ENCODE results near the gene BCL3.

The BCL3 gene

DNA sequence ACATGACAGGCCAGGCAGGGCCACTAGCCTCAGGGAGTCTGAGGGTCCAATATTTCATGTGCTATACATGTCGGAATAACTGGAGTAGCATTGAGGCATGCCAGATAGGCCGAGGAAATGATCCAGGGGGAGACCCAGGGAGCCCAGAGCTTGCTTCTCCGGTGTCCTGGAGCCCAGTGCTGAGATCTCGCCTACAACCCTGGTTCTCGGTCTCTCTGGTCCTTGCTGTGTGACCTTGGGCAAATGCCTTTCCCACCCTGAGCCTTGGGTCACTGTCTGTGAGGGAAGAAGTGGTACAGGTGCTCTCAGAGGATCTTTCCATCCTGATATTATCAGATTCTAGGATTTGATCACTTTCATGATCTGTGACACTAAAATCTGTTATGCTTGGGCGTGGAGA lies 40.5 kb downstream of the BCL3 start:
- no peak for DNase-seq (ENCODE audit: low spot score)

DNA sequence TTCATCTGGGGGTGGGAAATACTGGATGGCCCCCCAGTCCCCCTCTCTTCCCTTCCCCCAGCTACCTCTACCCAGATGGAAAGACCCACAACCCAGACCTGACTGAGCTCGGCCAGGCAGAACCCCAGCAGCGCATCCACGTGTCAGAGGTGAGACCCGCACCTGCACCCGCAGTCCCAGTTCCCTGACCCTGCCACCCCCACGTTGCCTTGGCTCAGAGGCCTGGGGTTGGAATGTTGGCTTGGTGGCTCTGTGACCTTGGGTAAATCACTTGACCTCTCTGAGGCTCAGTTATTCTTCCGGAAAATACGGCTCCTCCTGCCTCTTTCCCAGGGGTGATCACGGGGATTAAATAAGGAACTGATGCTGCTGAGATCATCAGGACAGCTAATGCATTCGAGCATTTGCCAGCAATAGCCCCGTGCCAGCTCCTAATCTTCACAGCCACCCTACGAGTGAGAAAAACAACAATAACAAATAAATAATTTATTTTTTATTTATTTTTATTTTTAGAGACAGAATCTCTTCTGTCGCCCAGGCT lies 41.5 kb downstream of the BCL3 start:
- no peak for DNase-seq (ENCODE audit: low spot score)

DNA sequence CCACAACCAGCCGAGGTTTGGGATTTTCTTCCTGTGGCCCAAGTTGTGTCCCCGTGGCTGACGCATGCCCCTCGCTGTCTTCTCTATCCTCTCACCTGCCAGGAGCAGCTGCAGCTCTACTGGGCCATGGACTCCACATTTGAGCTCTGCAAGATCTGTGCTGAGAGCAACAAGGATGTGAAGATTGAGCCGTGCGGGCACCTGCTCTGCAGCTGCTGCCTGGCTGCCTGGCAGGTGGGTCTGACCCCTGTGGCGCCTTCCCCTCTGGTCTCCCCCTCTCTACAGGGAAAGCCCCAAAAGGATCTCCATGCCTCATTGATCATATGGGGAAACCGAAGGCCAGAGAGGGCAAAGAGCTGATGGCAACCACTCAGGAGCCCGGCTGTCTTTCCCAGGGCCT lies 43.8 kb downstream of the BCL3 start:
- no peak for DNase-seq (ENCODE audit: low spot score)

DNA sequence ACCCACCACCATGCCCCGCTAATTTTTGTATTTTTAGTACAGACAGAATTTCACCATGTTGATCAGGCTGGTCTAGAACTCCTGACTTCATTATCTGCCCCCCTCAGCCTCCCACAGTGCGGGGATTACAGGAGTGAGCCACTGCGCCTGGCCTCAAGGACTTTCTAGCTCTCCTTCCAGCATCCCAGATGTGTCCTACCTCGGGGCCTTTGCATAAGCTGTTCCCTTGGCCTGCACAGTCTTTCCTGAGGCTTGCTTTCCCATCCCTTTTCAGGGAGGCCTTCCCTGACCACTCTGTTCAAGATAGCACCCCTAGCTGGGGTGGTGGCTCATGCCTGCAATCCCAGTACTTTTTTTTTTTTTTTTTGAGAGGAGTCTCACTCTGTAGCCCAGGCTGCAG lies 46.1 kb downstream of the BCL3 start:
- no peak for DNase-seq (ENCODE audit: low spot score)

DNA sequence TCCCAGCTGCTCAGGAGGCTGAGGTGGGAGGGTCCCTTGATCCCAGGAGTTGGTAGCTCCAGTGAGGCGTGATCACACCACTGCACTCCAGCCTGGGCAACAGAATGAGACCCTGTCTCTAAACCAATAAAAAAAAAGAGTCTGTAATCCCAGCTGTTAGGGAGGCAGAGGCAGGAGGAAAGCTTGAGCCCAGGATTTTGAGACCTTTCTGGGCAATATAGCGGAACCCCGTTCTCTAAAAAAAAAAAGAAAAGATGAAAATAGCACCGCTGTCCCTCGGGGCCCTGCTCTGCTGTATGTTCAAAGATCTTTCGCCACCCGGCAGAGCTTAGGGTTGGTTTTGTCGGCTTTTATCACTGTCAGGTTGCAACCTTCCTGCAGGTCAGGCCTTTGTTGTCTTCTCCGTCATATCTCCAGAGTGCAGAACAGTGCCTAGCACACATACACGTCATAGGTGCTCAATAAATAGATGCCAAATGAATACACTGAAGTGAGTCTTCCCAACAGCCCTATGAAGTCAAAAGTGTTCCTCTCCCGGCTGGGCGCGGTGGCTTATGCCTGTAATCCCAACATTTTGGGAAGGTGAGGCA lies 47.0 kb downstream of the BCL3 start:
- DNase-seq (ENCODE audit: low spot score) = no peak

DNA sequence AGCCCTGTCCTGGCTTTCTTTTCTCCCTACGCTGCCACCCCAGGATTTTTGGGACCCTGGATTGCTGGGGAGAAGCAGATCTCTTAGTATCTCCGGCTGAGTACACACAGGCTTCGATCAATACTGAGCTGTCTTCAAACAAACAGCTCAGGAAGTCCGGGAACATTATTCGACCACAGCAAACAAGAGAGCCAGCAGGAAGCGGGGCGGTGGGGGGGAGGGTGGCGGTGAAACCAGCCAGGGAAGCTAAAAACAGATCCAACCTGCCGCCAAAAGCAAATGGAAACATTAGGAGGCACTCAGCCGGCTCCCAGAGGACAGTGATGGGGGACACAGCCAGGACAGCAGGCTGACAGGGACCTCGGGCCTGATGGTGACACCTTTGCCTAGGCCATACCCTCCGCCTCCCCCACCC lies 48.2 kb downstream of the BCL3 start:
- DNase-seq (ENCODE audit: low spot score) = no peak

DNA sequence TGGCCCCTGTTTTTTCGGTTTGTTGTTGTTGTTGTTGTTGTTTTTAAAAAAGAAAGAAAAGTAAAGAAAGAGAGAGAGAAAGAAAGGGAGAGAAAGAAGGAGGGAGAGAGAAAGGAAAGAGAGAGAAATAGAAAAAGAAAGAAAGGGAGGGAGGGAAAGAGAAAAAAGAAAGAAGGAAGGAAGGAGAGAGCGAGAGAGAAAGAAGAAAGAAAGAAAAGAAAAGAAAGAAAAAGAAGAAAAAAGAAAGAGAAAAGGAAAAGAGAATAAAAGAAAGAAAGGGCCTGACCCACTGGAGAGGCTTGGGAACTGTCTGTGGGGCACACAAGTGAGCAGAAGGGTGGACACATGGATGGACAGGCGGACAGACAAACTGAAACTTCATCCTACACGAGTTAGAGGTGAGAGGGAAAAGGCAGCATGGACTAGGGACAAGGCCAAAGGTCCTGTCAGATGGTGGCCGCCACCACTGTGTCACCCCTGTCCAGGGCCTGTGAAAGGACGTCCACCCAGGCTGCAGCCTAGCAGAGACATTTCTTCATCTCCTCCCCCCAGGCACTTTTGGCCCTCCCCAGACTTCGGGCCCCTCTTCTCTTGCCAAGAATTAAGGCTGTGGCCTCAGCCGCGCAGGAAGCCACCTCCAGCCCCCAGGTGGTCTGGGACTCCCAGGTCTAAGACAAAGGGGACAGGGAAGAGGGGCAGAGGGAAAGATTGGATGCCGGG lies 51.3 kb downstream of the BCL3 start:
- DNase-seq (ENCODE audit: low spot score) = no peak

DNA sequence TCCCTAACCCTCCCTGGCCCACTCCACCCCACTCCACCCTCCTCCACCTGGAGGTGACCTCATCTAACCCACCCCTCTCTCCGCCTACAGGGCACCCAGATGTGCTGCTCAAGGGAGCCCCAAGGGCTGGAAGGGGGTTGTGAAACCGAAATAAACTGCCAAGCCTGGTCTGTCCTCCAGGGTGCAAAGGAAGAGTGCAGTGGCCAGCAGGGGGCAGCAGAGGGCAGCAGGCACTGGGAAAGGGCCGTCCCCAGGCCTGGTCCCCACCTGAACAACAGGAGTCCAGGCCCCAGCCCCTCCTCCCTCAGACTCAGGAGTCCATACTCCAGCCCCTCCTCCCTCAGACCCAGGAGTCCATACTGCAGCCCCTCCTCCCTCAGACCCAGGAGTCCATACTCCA lies 52.0 kb downstream of the BCL3 start:
- peak; percentile 86 for DNase-seq (ENCODE audit: low spot score)

DNA sequence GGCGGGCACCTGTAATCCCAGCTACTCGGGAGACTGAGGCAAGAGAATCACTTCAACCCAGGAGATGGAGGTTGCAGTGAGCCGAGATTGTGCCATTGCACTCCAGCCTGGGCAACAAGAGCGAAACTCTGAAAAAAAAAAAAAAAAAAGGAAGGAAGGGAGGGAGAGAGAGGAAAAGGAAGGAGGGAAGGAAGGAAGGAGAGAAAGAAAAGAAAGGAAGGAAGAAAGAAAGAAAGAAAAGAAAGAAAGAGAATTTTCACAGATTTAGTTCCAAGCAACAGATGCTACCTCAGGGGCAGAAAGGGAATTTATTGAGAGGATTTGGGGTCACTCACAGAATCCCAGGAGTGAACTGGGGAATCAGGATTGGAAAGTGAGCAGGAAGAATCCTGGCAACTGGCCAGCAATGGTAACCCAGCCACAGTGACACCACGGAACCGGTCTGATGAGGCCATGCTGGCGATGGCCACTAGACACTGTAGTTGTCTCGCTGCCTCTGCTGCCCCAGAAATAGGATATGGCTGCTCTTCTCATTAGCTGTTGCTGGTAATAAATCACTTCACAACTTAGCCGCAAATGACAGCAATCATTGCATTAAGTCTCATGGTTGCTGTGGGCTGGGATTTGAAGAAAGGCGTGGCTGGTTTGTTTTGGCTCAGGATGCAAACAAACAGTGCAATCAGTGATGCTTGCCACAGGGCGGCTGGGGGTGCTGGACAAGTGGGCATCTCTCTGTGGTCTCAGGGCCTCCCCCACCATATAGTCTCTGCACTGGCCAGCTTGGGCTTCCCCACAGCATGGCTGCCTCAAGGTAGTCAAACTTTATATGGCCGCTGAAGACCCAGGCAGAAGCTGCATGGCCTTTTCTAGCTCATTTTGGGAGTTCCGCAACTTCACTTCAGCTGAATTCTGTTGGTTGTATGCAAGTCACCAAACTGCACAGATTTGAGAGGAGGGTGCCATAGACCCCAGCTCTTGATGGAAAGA lies 55.2 kb downstream of the BCL3 start:
- DNase-seq (ENCODE audit: low spot score) = no peak

DNA sequence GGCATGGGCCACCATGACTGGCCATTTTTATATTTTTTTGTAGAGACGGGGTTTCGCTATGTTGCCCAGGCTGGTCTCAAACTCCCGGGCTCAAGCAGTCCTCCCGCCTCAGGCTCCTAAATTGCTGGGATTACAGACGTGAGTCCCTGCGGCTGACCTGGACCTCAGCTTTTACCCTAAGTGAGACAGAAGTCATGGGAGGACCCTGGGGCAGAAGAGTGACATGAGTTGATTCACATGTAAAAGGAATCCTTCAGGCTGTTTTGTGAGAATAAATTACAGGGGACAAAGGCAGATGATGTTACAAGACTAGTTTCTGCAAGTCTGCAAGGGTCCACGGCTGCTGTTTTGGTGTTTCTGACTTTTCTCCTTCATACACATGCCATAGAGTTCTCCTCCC lies 57.8 kb downstream of the BCL3 start:
- DNase-seq (ENCODE audit: low spot score) = no peak

DNA sequence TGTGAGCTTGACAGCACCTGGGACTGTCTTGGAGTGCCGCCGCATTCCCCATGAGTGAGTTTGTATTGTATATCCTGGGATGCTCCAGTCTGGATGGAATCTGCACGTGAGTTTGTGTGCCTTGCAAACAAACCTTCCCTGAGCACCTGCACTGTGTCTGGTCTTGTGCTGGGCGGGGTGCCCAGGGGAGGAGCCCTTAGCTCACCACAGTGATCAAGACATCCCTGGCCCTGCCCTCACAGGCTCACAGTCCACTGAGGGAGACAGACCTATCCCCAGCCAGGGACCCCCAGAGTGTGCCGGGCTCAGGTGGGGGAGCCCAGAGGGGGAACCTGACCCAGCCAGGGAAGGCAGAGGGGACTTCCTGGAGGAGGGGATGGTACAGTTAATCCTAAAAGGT lies 58.7 kb downstream of the BCL3 start:
- no peak for DNase-seq (ENCODE audit: low spot score)

DNA sequence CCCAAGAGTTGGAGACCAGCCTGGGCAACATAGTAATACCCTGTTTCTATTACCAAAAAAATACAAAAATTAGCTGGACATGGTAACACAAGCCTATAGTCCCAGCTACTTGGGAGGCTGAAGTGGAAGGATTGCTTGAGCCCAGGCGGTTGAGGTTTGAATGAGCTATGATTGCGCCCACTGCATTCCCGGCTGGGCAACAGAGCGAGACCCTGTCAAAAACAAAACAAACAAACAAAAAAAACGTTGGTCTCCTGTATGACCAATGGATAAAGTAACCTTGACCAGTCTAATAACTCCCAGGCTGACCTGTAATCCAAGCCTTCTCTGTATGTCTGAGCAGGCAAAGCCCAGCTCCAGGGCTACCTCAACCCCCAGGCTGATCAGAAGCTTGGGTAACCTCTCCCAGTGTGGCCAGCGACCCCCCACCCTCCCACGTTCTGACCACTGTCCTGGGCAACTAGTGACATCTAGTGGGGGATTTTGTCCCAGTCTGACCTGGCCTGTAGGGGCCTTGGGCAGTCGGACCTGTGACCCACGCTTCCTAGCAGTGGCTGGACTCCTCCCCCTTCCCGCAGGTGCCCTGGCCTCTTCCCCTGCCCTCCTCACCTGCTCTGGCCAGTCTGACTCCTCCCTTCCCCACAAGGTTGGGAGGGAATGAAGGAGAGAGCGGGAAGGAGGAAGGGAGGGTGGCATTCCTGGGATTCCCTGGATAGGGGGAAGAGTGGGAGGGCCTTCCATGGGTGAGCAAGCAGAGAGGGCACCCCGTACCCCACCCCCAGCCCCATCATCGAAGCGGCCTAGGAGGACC lies 59.3 kb downstream of the BCL3 start:
- no peak for DNase-seq (ENCODE audit: low spot score)

DNA sequence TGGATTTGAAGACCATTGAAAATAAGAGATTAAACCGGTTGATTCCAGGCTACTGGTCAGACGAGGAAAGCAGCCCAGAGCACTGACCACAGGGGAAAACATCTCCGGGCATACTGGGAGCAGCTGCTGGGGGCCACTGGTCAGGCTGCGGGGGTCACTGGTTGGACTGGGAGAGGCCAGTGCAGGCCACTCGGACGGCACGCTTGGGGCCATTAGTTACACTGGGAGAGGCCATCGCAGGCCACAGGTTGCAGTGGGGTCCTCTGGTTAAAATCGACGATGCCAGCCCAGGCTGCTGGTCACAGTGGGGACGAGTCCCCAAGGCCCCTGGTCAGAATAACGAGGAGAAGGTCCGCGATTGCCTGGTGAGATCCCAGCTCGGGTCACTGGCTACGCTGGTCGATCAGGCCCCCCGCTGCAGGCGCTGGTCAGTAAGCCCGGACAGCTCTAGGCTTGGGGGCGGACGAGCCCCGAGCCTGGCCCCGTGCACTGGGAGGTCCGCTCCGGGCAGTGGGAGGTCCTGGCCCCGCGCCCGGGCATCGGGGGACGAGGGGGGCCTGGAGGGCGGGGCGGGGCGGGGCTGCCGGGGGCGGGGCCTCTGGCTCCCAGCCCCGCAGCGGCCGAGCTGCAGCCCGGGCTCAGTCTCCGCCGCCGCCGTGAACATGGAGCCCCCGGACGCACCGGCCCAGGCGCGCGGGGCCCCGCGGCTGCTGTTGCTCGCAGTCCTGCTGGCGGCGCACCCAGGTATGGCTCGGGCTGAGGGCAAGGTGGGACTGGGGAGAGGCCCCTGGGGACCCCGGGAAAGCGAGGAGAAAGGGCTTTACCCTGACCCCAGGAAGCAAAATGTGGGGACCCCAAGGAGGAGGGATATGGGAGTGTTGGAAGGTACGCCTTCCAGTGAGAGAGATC lies 60.2 kb downstream of the BCL3 start, which contains the start of gene BCAM:
Gene BCAM (plus strand): TSS at position 641 of the 909 bp plus-strand sequence. CDS start 22 bp downstream, at position 663.
- DNase-seq (ENCODE audit: low spot score) = peak; percentile 91

Measured in left forelimb (tissue), 1 donor.